Left lung (tissue), 10 donors: Measurements from ENCODE around the gene SMCO4. TPM values are rescaled to one million over a fixed set of nuclear protein-coding genes. Genes with fewer than 3 reads are reported as not detected.
A peak's percentile ranks its signal among the peaks of the same experiment; 100 is the strongest.

ENCODE experiments used
- ATAC-seq: fragments of 200-7000 bp; cut with Tn5 transposase; one replicate; pipeline ENCODE4 v1.9.1; 2020; ENCODE audit warnings: moderate library complexity
- DNase-seq, 4 donors: peaks; one replicate each; pipeline ENCODE4 v3.0.0-alpha.2; 2013 to 2020
- H3K27ac ChIP-seq, 2 donors: fragments of 200-600 bp; sonication (generic) in 1 of 2; one replicate each; pipeline versions ENCODE4 v1.5.0 to v1.8.0; 2020 to 2021
- H3K27me3 ChIP-seq, 2 donors: fragments of 200-600 bp; sonication (generic) in 1 of 2; one replicate each; pipeline versions ENCODE4 v1.5.0 to v1.8.0; 2020 to 2021
- H3K36me3 ChIP-seq, 2 donors: fragments of 200-600 bp; sonication (generic) in 1 of 2; one replicate each; pipeline versions ENCODE4 v1.5.0 to v1.8.0; 2020 to 2021
- H3K4me1 ChIP-seq, 2 donors: fragments of 200-600 bp; one replicate each; pipeline ENCODE4 v1.8.0; 2021
- H3K4me3 ChIP-seq, 2 donors: fragments of 200-600 bp; sonication (generic) in 1 of 2; one replicate each; pipeline versions ENCODE4 v1.5.0 to v1.8.0; 2020 to 2021; ENCODE audit warnings: mild to moderate bottlenecking in 1 of 2
- H3K9me3 ChIP-seq, 2 donors: fragments of 200-600 bp; sonication (generic) in 1 of 2; one replicate each; pipeline versions ENCODE4 v1.5.0 to v1.8.0; 2020 to 2021
- intact Hi-C, 2 donors: fragments of 100-400 bp; cut with DNase I; formaldehyde crosslinking; loops; one replicate each; pipeline versions ENCODE4 v1.11.2 to v1.14.2; 2022
- polyA plus RNA-seq, 6 donors: library from polyadenylated mRNA; unstranded; fragments of 120-200 nt; gene quantifications; one replicate each; pipeline ENCODE4 v1.2.1, GENCODE V29; 2013; ENCODE audit not compliant: insufficient read length in 6 of 6
- total RNA-seq, 2 donors: library from RNA; stranded (reverse); fragmentation: NEBNext Ultra II Directional; extraction: Animal tissue kit (Norgen Biotek cat#: 25700); gene quantifications; one replicate each; pipeline ENCODE4 v1.2.1, GENCODE V29; 2021
- TF ChIP-seq, protein P1 (sequence below), 2 donors: fragments of 200-600 bp; sonication (generic) in 1 of 2; IDR thresholded peaks; one replicate each; pipeline versions ENCODE4 v1.5.0 to v1.8.0; 2021; ENCODE audit warnings: antibody characterized with exemption in 2 of 2
- donor health status: DM: no; HTN: yes; CAD: no.
- donor health status: DM: no; HTN: no; CAD: no.

Gene SMCO4
- total and polyA plus RNA-seq, 8 donors, result 14.4 to 56.0 (median 18.5) TPM

DNA sequence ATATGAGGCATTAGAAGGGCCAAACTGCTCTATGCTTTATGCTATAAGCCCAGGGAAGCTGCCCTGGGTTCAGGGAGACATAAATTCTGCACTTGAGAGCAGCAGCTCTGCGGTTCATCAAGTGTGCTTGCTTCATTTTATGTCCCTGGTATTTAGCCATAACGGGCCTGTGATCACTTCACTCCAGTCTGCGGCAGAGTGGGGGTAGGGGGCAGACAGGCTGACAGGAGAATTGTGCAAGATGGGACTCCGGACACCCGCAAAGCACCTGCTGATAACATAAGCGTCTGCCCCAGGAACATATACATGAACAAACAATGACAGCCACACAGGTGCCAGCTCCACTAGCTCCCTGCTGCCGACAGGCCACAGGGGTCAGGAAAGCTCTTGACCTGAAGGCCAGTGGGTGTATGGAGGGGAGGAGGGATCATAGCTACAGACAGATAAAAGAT, 56.1 kb downstream of the SMCO4 start:
- H3K36me3 ChIP-seq, result peaks cover 0 to 12% of the 10 kb centered on the region in 2 donors
- no peak overlapping the region for H3K4me3 ChIP-seq
- no peaks in the 10 kb centered on the region for H3K27me3 ChIP-seq
- DNase-seq (no peak), ATAC-seq (peak; percentile 30)
- no peaks in the 10 kb centered on the region for H3K9me3 ChIP-seq
- H3K27ac ChIP-seq, result no peak overlapping the region
- peaks cover 0 to 2% of the 10 kb centered on the region in 2 donors for H3K4me1 ChIP-seq
- TF ChIP-seq, protein P1, sequence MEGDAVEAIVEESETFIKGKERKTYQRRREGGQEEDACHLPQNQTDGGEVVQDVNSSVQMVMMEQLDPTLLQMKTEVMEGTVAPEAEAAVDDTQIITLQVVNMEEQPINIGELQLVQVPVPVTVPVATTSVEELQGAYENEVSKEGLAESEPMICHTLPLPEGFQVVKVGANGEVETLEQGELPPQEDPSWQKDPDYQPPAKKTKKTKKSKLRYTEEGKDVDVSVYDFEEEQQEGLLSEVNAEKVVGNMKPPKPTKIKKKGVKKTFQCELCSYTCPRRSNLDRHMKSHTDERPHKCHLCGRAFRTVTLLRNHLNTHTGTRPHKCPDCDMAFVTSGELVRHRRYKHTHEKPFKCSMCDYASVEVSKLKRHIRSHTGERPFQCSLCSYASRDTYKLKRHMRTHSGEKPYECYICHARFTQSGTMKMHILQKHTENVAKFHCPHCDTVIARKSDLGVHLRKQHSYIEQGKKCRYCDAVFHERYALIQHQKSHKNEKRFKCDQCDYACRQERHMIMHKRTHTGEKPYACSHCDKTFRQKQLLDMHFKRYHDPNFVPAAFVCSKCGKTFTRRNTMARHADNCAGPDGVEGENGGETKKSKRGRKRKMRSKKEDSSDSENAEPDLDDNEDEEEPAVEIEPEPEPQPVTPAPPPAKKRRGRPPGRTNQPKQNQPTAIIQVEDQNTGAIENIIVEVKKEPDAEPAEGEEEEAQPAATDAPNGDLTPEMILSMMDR (IDR thresholded peaks at IDR 0.05), result no peak
- intact Hi-C loops, result no loop called here

DNA sequence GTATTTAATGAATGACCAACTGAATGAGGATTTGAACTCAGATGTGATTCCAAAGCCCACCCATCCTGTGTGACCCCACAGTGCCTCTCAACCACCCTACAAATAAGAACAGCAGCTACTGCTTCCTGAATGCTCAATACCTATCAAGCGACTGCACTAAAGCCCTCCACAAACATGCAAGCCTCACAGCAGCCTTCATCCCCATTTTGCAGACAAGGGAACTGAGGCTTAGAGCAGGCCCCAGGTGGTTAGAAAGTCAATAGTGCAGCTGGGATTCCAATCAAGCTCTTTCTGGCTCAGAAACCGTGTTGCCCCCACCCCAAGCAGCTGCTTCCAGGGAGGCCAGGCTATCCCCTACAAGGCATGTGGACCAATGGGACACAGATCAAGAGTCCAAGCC, 57.2 kb downstream of the SMCO4 start:
- no peaks in the 10 kb centered on the region for H3K9me3 ChIP-seq
- TF ChIP-seq, protein P1 (IDR thresholded peaks at IDR 0.05), result no peak
- H3K4me3 ChIP-seq, result no peak overlapping the region
- H3K36me3 ChIP-seq, result peaks cover 0 to 19% of the 10 kb centered on the region in 2 donors
- intact Hi-C loops, result no loop called here
- DNase-seq (no peak), ATAC-seq (no peak)
- peaks cover 0 to 2% of the 10 kb centered on the region in 2 donors for H3K4me1 ChIP-seq
- no peaks in the 10 kb centered on the region for H3K27me3 ChIP-seq
- no peak overlapping the region for H3K27ac ChIP-seq

DNA sequence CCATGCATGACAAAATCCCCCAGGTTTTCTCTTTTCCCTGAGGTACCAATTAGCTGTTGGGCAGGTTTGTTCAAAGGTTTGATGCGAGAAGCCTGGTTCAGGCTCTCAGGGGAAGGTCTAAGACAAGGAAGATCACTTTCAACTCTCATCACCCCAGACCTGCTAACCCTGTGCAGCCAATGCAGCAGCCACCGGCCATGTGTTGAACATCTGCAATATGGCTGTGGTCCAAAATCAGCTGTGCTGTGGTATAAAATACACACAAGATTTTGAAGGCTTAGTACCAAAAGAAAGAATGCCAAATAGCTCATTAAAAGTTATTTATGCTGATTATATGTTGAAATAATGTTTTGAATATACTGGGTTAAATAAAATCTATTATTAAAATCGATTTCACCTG, 58.5 kb downstream of the SMCO4 start:
- H3K4me3 ChIP-seq, result no peak overlapping the region
- H3K36me3 ChIP-seq, result peaks cover 0 to 22% of the 10 kb centered on the region in 2 donors
- H3K4me1 ChIP-seq, result peaks cover 0 to 2% of the 10 kb centered on the region in 2 donors
- H3K27ac ChIP-seq, result no peak overlapping the region
- H3K9me3 ChIP-seq, result no peaks in the 10 kb centered on the region
- TF ChIP-seq, protein P1 (IDR thresholded peaks at IDR 0.05), result no peak
- DNase-seq, result no peak
- intact Hi-C loops, result no loop called here
- no peak for ATAC-seq
- H3K27me3 ChIP-seq, result no peaks in the 10 kb centered on the region

DNA sequence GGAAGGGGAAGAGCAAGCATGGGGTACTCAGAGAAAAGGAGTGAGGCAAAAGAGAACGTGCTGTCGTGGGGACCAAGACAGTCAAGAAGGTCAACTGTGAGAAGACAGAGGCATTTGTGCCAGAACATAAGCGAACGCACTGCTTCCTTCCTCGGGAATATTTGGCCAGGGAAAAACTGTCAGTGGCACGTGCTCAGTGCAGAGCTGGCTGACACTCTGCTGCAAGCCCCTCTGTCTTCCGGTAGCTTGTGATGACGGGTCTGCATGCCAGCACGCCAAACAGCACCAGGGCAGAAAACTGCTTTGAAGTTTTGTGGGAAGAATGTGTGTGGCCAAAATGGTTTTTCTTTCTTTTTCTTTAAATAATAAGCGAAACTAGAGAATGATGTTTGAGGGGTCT, 60.6 kb downstream of the SMCO4 start:
- Histone ChIP-seq H3K9me3 (no peaks in the 10 kb centered on the region), H3K4me1 (peaks cover 0 to 2% of the 10 kb centered on the region in 2 donors), H3K4me3 (no peak overlapping the region), H3K27me3 (no peaks in the 10 kb centered on the region), H3K27ac (no peak overlapping the region), H3K36me3 (peaks cover 0 to 34% of the 10 kb centered on the region in 2 donors)
- intact Hi-C loops, result no loop called here
- ATAC-seq, result no peak
- peak in 2 of 4 donors; percentile 48 to 60 for DNase-seq
- TF ChIP-seq, protein P1 (IDR thresholded peaks at IDR 0.05), result no peak

DNA sequence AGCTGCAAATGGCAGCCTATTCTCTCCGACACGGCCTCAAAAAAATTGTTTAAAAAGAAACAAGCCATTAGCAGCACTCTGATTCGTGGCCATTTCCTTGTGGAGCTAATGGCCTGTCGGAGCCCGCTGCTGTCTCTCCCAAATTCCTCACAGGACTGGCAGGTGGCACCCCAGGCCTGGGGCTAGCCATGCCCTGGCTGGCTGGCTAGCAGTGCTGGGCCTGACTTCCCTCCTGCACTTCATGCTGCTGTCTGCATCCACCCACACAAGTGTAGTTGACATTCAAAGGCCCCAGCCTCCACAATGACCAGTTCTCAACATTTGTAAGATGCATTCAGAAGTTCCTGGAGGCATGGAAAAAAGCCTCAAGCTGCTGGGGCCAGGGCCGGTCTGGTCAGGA, 61.5 kb downstream of the SMCO4 start:
- no peak overlapping the region for H3K27ac ChIP-seq
- H3K4me1 ChIP-seq, result no peaks in the 10 kb centered on the region
- no peak for DNase-seq
- H3K27me3 ChIP-seq, result no peaks in the 10 kb centered on the region
- intact Hi-C loops, result no loop called here
- peak; percentile 48 for ATAC-seq
- peaks cover 0 to 41% of the 10 kb centered on the region in 2 donors for H3K36me3 ChIP-seq
- no peak overlapping the region for H3K4me3 ChIP-seq
- H3K9me3 ChIP-seq, result no peaks in the 10 kb centered on the region
- TF ChIP-seq, protein P1 (IDR thresholded peaks at IDR 0.05), result no peak
